Measurements from ENCODE around the gene PNLIPRP2.

The PNLIPRP2 gene

DNA sequence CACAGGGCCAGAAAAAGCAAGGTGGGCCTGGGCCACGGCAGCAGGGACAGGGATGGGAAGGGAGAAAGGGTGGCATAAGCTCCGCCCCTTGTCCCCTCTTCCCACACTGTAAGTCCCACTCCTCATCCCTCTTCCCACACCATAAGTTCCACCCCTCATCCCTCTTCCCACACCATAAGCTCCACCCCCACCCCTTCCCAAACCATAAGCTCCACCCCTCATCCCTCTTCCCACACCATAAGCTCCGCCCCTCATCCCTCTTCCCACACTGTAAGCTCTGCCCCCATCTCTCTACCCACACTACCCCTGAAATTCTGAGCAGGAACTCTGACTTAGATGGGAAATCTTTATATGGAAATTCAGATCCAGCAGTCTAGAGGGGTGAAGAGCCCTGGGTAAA is 65.9 kb downstream of the PNLIPRP2 start:
- DNase-seq: no peak
- Histone ChIP-seq H3K27me3 (replicated peaks) (no peaks in the 10 kb centered on the region), H3K36me3 (replicated peaks) (no peaks in the 10 kb centered on the region), H3K4me3 (ENCODE audit: low read depth, low read length) (no peak overlapping the region), H3K27ac (no peak overlapping the region)
- in situ Hi-C loops (cut with HindIII; ENCODE audit: low pct_ligation_motif_present, low sequenced_read_pairs): loop anchor here (25.0 kb wide), 2 partner anchors 101 to 476 kb away; no protein-coding TSS in a partner anchor
- no peak for TF ChIP-seq CTCF (IDR thresholded peaks at IDR 0.05; ENCODE audit: low read depth, low read length, missing control alignments)

GRCh38 chr10:116687633-116688032 is 66.9 kb downstream of the PNLIPRP2 start:
- TF ChIP-seq CTCF (IDR thresholded peaks at IDR 0.05; ENCODE audit: low read depth, low read length, missing control alignments): no peak
- Histone ChIP-seq H3K27ac (no peak overlapping the region), H3K36me3 (replicated peaks) (no peaks in the 10 kb centered on the region), H3K27me3 (replicated peaks) (no peaks in the 10 kb centered on the region), H3K4me3 (ENCODE audit: low read depth, low read length) (no peak overlapping the region)
- in situ Hi-C loops (cut with HindIII; ENCODE audit: low pct_ligation_motif_present, low sequenced_read_pairs): loop anchor here (25.0 kb wide), 2 partner anchors 100 to 475 kb away; no protein-coding TSS in a partner anchor
- DNase-seq: no peak

DNA sequence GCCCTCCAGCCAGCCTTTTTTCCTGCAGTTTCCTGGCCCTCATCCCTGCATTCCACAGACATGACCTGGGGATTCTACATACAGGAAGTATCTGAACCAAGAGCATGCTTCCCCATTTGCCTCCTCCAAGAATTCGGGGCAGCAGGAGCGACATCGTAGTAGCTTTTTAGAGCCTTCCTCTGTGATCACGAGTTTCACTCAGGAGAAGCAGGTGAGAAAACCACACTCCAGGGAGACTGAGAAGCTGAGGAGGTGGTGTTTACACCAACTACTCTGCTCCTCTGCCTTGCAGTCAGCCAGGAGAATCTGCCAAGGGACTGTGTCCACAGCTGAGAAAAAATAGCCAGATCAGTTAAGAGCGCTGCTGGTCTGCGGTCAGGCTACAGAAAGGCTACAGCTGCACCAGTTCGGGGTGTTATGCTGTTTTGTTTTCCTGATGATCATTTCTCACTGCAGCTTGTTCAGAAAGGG is 67.5 kb downstream of the PNLIPRP2 start:
- Histone ChIP-seq H3K36me3 (replicated peaks) (no peaks in the 10 kb centered on the region), H3K4me3 (ENCODE audit: low read depth, low read length) (no peak overlapping the region), H3K27ac (no peak overlapping the region), H3K27me3 (replicated peaks) (no peaks in the 10 kb centered on the region)
- DNase-seq: peak; percentile 27
- in situ Hi-C loops (cut with HindIII; ENCODE audit: low pct_ligation_motif_present, low sequenced_read_pairs): loop anchor here (25.0 kb wide), 2 partner anchors 99 to 474 kb away; no protein-coding TSS in a partner anchor
- TF ChIP-seq CTCF (IDR thresholded peaks at IDR 0.05; ENCODE audit: low read depth, low read length, missing control alignments): no peak

DNA sequence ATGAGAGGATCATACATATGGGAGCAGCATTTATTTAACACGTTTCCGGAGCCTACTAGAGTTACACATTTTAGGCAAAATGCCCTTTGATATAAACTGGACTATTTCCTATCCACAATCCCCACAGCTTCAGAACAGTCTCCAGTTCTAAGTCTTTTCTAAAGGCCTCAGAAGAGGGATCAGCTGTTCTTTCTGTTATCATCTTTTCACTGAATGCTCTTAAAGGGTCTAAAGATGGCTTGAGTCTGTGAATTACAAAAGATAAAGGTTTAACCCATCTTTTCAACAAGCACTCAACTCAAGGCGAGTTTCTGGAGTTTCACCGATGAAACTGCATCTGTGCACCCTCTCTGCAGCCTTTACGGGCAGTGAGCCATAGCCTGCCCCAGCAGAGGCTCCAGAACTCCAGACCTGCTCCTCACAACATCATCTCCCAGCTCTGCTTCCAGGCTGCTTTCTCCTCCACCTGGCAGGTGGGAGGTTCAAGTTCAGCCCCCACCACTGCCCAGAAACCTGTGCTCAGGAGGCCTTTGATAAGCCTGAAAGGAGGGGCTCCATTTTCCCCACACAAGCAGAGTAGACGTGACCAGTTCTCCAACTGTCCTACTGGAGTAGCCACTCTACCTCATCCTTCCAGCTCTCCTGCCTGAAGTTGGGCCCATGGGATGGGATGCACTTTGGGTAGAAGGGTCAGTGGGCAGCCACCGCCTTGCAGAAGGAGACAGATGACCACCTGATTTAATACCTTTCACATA is 68.2 kb downstream of the PNLIPRP2 start:
- in situ Hi-C loops (cut with HindIII; ENCODE audit: low pct_ligation_motif_present, low sequenced_read_pairs): loop anchor here (25.0 kb wide), 2 partner anchors 98 to 473 kb away; no protein-coding TSS in a partner anchor
- TF ChIP-seq CTCF (IDR thresholded peaks at IDR 0.05; ENCODE audit: low read depth, low read length, missing control alignments): no peak

GRCh38 chr10:116689744-116690143 is 69.0 kb downstream of the PNLIPRP2 start:
- no peaks in the 10 kb centered on the region for H3K36me3 ChIP-seq (replicated peaks)
- DNase-seq: no peak
- in situ Hi-C loops (cut with HindIII; ENCODE audit: low pct_ligation_motif_present, low sequenced_read_pairs): loop anchor here (25.0 kb wide), 2 partner anchors 98 to 473 kb away; no protein-coding TSS in a partner anchor
- no peak overlapping the region for H3K4me3 ChIP-seq (ENCODE audit: low read depth, low read length)
- no peaks in the 10 kb centered on the region for H3K27me3 ChIP-seq (replicated peaks)
- H3K27ac ChIP-seq: no peak overlapping the region
- TF ChIP-seq CTCF (IDR thresholded peaks at IDR 0.05; ENCODE audit: low read depth, low read length, missing control alignments): no peak

More for the DNA sequence above, 68.2 kb downstream of the PNLIPRP2 start:
- no peak overlapping the region for H3K27ac ChIP-seq
- DNase-seq: no peak
- no peaks in the 10 kb centered on the region for H3K36me3 ChIP-seq (replicated peaks)
- H3K4me3 ChIP-seq (ENCODE audit: low read depth, low read length): no peak overlapping the region
- H3K27me3 ChIP-seq (replicated peaks): no peaks in the 10 kb centered on the region
